T-helper 1 cell treated with Interleukin-12 subunit alpha and Interleukin-12 subunit beta and Interleukin-4 antibody, amounts not matched to agents 30 ng/mL and 1 ng/mL, for 36 hours (primary cell): ENCODE results near the gene IPCEF1. TPM values are rescaled to one million over a fixed set of nuclear protein-coding genes. Genes with fewer than 3 reads are reported as not detected.

Experiments
- intact Hi-C: fragments of 100-400 bp; cut with micrococcal nuclease; formaldehyde crosslinking; loops from one replicate; pipeline ENCODE4 v1.15.1; 2024
- total RNA-seq: library from RNA; stranded (reverse); gene quantifications from 2 replicates; pipeline ENCODE4 v1.2.3, GENCODE V29; 2022

The IPCEF1 gene
- total RNA-seq, 1 donor from 2014 or later: 5.4 TPM

DNA sequence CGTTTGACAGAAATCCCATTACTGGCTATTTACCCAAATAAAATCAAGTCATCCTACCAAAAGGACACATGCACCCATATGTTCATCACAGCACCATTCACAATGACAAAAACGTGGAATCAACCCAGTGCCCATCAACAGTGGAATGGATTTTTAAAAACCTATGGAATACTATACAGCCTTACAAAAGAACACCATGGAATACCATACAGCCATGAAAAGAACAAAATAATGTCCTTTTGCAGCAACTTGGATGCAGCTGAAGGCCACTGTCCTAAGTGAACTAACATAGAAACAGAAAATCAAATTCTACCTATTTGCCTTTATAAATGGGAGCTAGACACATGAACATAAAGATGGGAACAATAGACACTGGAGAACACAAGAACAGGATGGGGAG is 17.4 kb upstream of the IPCEF1 start:
- intact Hi-C loops: no loop called here

DNA sequence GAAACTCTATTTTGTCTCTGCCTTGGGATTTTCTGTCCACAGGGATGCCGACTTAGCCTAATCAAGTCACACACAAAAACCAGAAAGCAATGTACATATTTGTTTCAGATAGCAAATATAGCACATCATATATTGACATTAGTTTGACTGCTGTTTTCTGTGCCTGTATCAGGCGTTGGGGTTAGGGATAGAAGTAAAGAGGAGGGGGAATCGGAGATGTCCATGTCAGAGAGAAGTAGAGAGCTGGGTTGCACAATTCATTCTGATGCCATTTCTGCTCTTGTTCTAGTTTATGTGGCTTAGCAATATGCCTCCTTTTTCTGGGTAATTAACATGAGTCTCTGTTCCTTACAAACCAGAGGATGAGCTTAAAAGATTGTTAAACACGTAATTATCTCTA is 14.7 kb upstream of the IPCEF1 start:
- intact Hi-C loops: no loop called here

DNA sequence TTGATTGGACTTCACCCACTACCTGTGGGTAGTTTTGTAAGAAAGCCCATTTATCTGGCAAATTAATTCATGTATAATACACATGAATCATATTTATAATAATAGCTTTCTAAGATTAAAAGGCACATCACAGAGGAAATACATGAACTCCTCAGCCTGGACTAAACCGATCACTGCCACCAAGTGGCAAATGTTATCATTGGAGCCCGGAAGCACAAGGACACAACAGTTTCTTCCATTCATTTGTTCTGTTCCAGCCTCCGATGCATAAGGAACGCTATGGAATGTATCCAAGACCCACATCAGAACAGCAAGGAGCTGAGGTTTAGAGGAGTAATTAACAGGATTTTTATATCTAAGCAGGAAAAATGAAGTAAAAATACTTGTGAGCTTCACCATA is 13.9 kb upstream of the IPCEF1 start:
- intact Hi-C loops: loop anchor here (1.0 kb wide), 2 partner anchors 93 to 216 kb away; no protein-coding TSS in a partner anchor

DNA sequence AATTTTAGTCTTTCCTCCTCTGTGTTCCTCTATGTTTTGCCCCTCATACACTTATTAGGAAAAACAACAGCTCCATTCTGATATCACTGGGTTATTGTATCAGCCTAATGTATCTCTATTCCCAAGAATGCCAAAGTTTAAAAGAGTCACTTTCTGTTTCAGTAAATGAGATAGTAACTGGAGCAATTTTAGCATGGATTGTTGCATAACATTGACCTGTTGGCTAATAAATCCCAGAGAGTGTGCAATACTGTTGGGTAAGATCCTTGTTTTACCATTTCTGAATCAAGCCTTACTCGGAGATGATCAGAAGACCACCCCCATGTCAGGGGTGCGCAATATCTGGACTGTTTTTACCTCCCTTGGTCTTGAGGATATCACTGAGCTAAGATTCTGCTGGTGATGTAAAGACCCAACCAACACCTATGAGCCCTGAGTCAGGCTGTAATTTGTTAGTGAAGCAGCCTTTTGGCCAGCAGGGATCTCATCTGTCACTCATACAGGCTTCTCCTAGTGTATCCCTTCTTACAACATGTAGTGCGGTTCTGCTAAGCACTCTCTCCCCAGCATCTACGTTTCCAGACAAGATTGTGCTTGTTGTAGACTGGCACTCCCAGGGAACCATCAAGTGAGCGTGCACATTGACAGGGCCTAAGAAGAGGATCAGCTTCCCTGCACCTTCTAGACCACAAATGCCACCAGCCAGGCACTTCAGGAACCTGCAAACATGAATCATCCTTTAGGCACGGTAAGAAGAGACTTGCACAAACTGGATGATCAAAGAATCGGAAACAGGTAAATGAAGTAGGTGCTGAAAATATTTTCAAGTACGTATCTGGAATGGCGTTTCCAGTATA is 11.5 kb upstream of the IPCEF1 start:
- intact Hi-C loops: no loop called here

DNA sequence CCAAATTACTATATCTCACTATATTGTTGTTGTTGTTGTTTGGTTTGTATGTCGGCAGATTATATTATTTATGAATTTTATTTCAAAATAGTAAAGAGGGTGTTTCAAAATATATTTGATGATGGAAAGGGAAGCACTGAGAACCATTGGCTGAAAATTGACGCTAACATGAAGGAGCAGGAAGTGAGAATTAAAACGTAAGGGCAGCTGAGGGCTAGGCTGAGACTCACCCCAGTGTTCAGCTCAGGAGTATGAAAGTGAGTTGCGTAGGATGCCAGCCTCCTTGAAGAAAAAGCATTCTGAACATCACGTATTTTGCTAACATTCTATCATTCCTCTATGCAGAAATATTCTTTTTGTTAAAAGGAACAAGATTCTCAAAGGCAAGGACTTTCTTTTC is 10.7 kb upstream of the IPCEF1 start:
- intact Hi-C loops: no loop called here

DNA sequence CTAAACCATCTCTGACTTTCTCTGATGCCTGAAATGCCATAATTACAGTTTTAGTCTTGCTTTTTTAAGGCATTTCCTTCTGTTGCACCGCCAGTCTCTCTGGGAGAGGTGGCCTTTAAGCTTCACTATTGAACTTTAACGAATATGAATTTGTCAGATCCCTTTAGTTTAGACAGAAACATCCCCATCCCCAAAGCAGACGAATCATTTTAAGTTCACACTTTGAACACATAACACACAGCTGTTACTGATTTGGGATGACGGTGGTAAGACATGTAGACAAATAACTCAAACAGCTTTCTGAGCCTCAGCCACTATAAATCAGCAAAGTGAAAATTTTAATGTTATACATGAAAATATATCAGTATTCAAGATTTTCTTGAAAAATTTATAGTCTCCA is 7.2 kb upstream of the IPCEF1 start:
- intact Hi-C loops: no loop called here

- intact Hi-C loops: no loop called here
These were observed 4.9 kb upstream of the IPCEF1 start for GRCh38 chr6:154361476-154361875.

DNA sequence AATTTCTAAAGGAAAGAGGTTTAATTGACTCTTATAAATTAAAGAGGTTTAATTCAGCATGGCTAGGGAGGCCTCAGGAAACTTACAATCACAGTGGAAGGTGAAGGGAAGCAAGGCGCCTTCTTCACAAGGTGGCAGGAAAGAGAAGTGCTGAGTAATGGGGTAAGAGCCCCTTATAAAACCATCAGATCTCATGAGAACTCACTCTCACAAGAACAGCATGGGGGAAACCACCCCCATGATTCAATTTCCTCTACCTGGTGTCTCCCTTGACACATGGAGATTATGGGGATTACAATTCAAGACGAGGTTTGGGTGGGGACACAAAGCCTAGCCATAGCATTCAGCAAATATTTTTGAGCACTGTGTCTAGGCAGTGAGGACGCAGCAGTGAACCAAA is 3.9 kb upstream of the IPCEF1 start:
- intact Hi-C loops: no loop called here

- intact Hi-C loops: no loop called here
These were observed 3.1 kb upstream of the IPCEF1 start for GRCh38 chr6:154359679-154360078.

- intact Hi-C loops: no loop called here
These were observed 2.6 kb upstream of the IPCEF1 start for GRCh38 chr6:154359161-154359574.

GRCh38 chr6:154358019-154358545 is 1.5 kb upstream of the IPCEF1 start:
- intact Hi-C loops: no loop called here

DNA sequence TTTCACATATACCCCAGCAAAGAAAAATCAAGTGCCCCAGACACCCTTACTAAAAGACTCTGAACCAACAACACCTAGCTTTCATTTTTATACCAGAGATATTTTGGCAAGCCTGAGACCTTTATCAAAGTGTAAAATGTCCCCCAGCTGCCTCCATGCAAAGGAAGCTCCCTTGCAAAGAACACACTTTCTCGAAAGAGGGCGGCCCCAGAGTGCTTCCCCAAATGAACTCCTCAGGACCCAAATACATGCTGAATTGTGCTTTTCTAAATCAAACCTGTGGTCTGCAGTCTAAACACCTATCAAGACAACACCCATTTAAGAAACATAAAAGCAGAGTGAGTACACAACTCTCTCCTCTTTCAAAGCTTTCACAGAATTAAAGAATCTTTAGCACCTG is 490 bp downstream of the IPCEF1 start:
- intact Hi-C loops: no loop called here

DNA sequence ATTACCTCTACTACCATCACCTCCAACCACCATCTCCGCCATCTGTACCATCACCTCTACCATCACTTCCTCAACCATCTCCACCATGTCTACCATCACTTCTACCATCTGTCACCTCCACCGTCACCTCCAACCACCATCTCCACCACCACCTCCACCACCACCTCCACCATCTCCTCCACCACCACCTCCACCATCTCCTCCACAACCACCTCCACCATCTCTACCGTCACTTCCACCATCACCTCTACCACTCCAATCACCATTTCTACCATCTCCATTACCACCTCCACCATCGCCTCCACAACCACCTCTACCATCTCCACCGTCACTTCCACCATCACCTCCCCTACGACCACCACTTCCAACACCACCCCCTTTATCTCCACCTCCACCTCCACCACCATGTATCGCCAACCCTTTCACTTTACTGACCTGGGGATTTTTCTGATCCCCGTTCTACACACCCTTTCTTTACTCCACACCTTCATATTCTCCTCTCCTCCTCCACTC is 2.3 kb downstream of the IPCEF1 start:
- intact Hi-C loops: no loop called here

- intact Hi-C loops: no loop called here
These were observed 3.0 kb downstream of the IPCEF1 start for GRCh38 chr6:154353626-154354025.

- intact Hi-C loops: no loop called here
These were observed 3.6 kb downstream of the IPCEF1 start for GRCh38 chr6:154352898-154353585.

DNA sequence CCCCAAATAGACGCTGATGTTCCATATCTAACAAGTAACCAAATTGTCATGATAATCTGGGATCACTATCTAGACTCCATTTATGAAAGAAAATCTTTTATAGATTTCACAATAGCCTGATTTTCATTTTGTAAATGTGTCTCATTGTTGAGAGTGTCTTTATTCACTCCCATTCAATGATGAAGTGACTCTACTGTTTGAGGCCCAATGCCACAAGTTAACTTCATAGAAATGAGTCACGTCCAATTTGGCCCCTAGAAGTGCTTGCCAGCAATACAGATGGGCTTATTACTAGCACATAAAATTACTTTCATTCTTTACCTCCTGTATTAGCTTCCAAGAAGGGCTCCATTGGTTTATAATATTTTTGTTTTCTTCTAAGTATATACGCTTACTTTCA is 6.3 kb downstream of the IPCEF1 start:
- intact Hi-C loops: no loop called here

DNA sequence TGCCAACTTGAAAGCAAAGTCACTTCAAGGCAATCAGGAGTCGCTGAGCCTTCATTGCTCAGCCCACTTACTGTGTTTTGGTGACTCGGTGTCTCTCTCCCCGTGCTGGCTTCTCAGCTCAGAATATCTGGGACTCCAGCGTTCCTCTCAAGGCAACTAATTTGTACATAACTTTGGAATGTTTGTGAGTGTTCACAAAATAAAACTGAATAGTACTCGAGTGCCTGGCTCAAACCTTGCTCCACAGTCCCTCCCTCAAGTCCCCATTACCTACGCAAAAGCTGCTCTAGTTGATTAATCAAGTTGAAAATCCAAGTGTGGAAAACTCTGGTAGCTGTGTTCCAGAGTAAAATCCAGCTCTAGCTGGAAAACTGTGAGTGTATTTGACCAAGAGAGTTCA is 8.6 kb downstream of the IPCEF1 start:
- intact Hi-C loops: no loop called here

DNA sequence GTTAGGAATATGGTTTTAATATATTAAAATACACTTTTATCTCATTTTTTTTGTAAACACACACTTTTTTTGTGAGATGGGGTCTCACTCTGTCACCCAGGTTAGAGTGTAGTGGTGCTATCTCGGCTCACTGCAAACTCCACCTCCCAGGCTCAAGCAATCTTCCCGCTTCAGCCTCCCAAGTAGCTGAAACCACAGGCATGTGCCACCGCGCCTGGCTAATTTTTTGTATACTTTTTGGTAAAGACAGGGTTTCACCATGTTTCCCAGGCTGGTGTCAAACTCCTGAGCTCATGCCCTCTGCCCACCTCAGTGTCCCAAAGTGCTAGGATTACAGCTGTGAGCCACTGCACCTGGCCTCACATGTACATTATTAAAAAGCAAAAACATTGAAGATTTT is 10.8 kb downstream of the IPCEF1 start:
- intact Hi-C loops: no loop called here

- intact Hi-C loops: no loop called here
These were observed 12.9 kb downstream of the IPCEF1 start for GRCh38 chr6:154343473-154344308.

DNA sequence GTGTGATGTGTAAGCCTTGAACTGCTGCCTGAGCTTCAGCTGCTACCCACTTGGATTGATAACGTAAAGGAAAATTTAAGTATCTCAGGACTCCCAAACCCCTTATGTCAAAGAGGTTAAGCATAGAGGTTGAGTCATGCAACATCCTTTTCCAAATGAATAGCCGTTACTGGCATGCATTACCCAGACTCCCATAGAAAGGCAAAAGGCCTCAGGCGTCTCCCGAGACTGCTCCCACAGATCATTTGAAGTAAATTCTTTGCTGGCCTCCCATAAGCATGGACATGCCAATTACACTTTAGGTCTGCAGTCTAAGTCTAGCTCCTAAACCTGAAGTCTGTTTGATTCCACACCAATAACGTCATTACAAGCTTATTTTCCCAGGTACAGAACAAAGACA is 14.7 kb downstream of the IPCEF1 start:
- intact Hi-C loops: no loop called here

DNA sequence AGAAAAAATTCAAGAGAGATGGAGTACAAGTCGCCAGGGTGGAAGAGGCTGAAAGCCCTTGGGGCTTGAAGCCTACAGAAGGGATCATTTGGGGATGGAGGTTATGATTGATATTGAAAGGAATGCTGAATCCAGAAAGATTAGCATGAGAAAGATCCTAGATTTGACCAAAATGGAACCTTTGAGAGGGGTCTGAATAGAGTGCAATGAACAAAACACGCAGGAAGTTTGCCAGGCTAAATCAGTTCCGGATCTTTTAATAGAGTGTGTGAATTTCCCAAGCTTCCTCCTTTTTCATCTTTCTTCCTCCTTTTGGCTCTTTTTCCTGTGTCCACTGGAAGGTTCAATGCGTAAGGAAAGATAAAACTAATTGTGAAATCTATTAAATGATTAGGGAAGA is 15.3 kb downstream of the IPCEF1 start:
- intact Hi-C loops: no loop called here
